Spleen (tissue), 11 donors: ENCODE results near the gene MTPN. TPM values are rescaled to one million over a fixed set of nuclear protein-coding genes. Genes with fewer than 3 reads are reported as not detected.

Experiments
- DNase-seq: peaks from one replicate; pipeline ENCODE4 v3.0.0-alpha.2; 2020
- H3K27ac ChIP-seq, 8 donors: fragments of 200-600 bp; sonication (generic) in 7 of 8; 1 replicate in 4 of 8; 2 replicates in 4 of 8; pipeline versions ENCODE4 v1.5.0 to v1.8.0; 2016 to 2021; ENCODE audit warnings: inconsistent platforms in 4 of 8, mild to moderate bottlenecking in 4 of 8, moderate library complexity in 1 of 8
- H3K27me3 ChIP-seq, 7 donors: fragments of 200-600 bp; sonication (generic) in 6 of 7; replicated peaks in 1 of 7; 1 replicate in 4 of 7; 2 replicates in 3 of 7; pipeline versions ENCODE4 v1.5.0 to v1.8.0; 2016 to 2021; ENCODE audit warnings: inconsistent platforms in 3 of 7, mild to moderate bottlenecking in 1 of 7
- H3K36me3 ChIP-seq, 6 donors: fragments of 200-600 bp; sonication (generic) in 5 of 6; 1 replicate in 4 of 6; 2 replicates in 2 of 6; pipeline versions ENCODE4 v1.5.0 to v1.8.0; 2016 to 2021; ENCODE audit warnings: inconsistent platforms in 2 of 6
- H3K4me1 ChIP-seq, 6 donors: fragments of 200-600 bp; sonication (generic) in 5 of 6; 1 replicate in 3 of 6; 2 replicates in 3 of 6; pipeline versions ENCODE4 v1.5.0 to v1.8.0; 2016 to 2021; ENCODE audit warnings: inconsistent platforms in 3 of 6
- H3K4me3 ChIP-seq, 8 donors: fragments of 200-600 bp; sonication (generic) in 7 of 8; 1 replicate in 4 of 8; 2 replicates in 4 of 8; pipeline versions ENCODE4 v1.5.0 to v1.8.0; 2016 to 2021; ENCODE audit warnings: inconsistent platforms in 4 of 8, mild to moderate bottlenecking in 4 of 8, moderate library complexity in 2 of 8
- H3K9me3 ChIP-seq, 8 donors: fragments of 200-600 bp; sonication (generic) in 7 of 8; 1 replicate in 4 of 8; 2 replicates in 4 of 8; pipeline versions ENCODE4 v1.5.0 to v1.8.0; 2016 to 2021; ENCODE audit warnings: inconsistent platforms in 4 of 8
- POLR2A ChIP-seq, 3 donors: fragments of 450-650 bp; IDR thresholded peaks; one replicate each; pipeline ENCODE4 v1.5.1; 2017; ENCODE audit warnings: antibody characterized with exemption in 3 of 3, mild to moderate bottlenecking in 1 of 3
- POLR2AphosphoS5 ChIP-seq, 3 donors: sonication (generic); formaldehyde crosslinking; IDR thresholded peaks; one replicate each; pipeline ENCODE4 v1.5.1; 2017; ENCODE audit warnings: antibody characterized with exemption in 3 of 3
- WGBS, 5 donors: extraction: QIAGEN DNeasy Blood & Tissue Kit in 3 of 5; methylation state at CpG; one replicate each; pipeline versions ENCODE4 v1.1.5 to v1.1.7; 2013 to 2018; 5-methylcytosine and 5-hydroxymethylcytosine counted together
- intact Hi-C: fragments of 100-400 bp; cut with DNase I; formaldehyde crosslinking; loops from one replicate; pipeline ENCODE4 v1.15.0; 2023; ENCODE audit warnings: low total_unique reads
- polyA plus RNA-seq, 3 donors: library from polyadenylated mRNA; stranded (reverse); fragments of 200-250 nt; gene quantifications; one replicate each; pipeline ENCODE4 v1.2.1, GENCODE V29; 2013
- total RNA-seq, 7 donors: library from RNA; depleted of rRNA in 3 of 7; stranded (reverse); fragments of >200 nt in 3 of 7; fragmentation: NEBNext Ultra II Directional in 4 of 7; extraction: Animal tissue kit (Norgen Biotek cat#: 25700) in 4 of 7; gene quantifications; one replicate each; pipeline versions ENCODE4 v1.1.0 to v1.2.1, GENCODE V29; 2016 to 2021
- TF ChIP-seq, protein P1 (sequence below), 11 experiments: fragments of 200-600 bp in 7 of 11; fragments of 450-650 bp in 4 of 11; sonication (generic) in 4 of 11; IDR thresholded peaks in 8 of 11; conservative IDR thresholded peaks in 3 of 11; 1 replicate in 7 of 11; 2 replicates in 4 of 11; pipeline versions ENCODE4 v1.4.0 to v1.8.0; 2016 to 2021; ENCODE audit warnings: antibody characterized with exemption in 11 of 11, inconsistent platforms in 4 of 11, mild to moderate bottlenecking in 1 of 11
- donor health status: healthy with polysubstance abuse.
- donor health status: DM: no; HTN: no; CAD: no; lungs with moderate emphysema.
- donor health status: DM: no; HTN: no; CAD: no.
- donor health status: Bipolar disorder and iron deficiency.
- donor health status: healthy.
- donor health status: DM: no; HTN: no; CAD: no.
- donor health status: DM: yes; HTN: yes; CAD: no.

MTPN gene
- total and polyA plus RNA-seq, 10 donors = 43.2 to 192 (median 157) TPM

DNA sequence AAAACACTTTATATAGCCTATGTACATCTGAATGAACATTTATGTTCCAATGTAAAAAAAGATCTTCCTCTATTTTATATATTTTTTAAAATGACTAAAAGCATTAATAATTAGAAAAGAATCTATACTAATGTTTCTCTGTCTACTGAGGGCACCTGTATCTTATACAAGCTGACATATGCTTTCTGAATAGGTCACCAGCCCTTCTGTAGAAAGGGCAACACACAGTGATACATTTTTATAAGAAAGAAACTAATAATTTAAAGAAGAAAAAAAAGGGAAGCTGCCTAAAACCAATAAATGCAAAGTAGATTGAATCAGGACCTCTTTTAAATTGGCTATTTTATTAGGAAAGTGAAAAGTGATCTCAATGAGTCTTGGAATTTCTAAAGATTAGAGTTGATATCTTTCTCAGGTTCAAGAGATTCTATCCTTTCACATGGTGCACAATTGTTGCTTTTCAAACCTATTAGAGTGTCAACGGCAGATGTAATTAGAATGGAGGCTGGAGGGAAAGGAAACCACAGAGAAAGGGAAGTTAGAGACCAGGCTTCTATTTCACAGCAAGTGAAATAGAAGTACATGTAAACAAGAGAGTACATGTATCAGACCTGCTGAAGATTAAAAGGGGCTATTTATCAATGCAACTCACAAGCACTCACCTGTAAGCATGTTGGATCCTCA, 6.3 kb downstream of the MTPN start:
- DNase-seq = no peak
- H3K27ac ChIP-seq = peak overlapping the region; percentile 43 to 98 (median 88)
- H3K36me3 ChIP-seq = peaks cover 0 to 43% (median 4%) of the 10 kb centered on the region in 6 donors
- WGBS, 5 donors = 13 to 42% (median 26%) methylated on average over 1 of the region's 1 CpG
- intact Hi-C loops = no loop called here
- peaks cover 56 to 97% (median 88%) of the 10 kb centered on the region in 6 donors for H3K4me1 ChIP-seq
- no peak for TF ChIP-seq POLR2A (IDR thresholded peaks at IDR 0.05)
- TF ChIP-seq, protein P1, sequence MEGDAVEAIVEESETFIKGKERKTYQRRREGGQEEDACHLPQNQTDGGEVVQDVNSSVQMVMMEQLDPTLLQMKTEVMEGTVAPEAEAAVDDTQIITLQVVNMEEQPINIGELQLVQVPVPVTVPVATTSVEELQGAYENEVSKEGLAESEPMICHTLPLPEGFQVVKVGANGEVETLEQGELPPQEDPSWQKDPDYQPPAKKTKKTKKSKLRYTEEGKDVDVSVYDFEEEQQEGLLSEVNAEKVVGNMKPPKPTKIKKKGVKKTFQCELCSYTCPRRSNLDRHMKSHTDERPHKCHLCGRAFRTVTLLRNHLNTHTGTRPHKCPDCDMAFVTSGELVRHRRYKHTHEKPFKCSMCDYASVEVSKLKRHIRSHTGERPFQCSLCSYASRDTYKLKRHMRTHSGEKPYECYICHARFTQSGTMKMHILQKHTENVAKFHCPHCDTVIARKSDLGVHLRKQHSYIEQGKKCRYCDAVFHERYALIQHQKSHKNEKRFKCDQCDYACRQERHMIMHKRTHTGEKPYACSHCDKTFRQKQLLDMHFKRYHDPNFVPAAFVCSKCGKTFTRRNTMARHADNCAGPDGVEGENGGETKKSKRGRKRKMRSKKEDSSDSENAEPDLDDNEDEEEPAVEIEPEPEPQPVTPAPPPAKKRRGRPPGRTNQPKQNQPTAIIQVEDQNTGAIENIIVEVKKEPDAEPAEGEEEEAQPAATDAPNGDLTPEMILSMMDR (IDR thresholded peaks at IDR 0.05 in 8 of 11, conservative IDR thresholded peaks at IDR 0.05 in 3 of 11) = no peak
- no peak for TF ChIP-seq POLR2AphosphoS5 (IDR thresholded peaks at IDR 0.05)
- H3K27me3 ChIP-seq = no peaks in the 10 kb centered on the region
- H3K4me3 ChIP-seq = peak overlapping the region in 4 of 8 donors; percentile 8 to 42 (median 14)
- H3K9me3 ChIP-seq = no peaks in the 10 kb centered on the region

DNA sequence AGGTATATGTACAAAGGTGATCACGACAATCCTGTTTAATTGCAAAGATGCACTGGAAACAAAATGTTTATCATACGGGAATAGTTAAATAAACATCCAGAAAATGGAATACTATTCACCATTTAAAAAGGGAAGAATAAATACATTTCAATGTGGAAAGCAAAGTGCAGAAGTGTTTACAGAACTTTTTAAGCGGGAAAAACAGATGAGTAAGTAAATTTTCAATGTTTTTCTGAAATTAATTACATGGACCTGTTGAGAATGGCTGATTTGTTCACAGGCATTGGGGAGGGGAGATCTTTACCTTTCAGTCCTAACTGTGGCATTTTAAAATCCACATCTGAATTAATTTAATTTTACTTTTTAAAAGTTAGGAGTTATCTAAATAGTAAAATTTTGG, 7.1 kb downstream of the MTPN start:
- peaks cover 52 to 97% (median 86%) of the 10 kb centered on the region in 6 donors for H3K4me1 ChIP-seq
- peaks cover 0 to 43% (median 4%) of the 10 kb centered on the region in 6 donors for H3K36me3 ChIP-seq
- no peak for DNase-seq
- no peaks in the 10 kb centered on the region for H3K9me3 ChIP-seq
- H3K27ac ChIP-seq = peak overlapping the region in 7 of 8 donors; percentile 75 to 98 (median 95)
- intact Hi-C loops = no loop called here
- TF ChIP-seq POLR2A (IDR thresholded peaks at IDR 0.05) (no peak), POLR2AphosphoS5 (IDR thresholded peaks at IDR 0.05) (no peak)
- TF ChIP-seq, protein P1 (IDR thresholded peaks at IDR 0.05 in 8 of 11, conservative IDR thresholded peaks at IDR 0.05 in 3 of 11) = no peak
- 77 to 97% (median 95%) methylated on average over 3 of the region's 3 CpGs for WGBS, 5 donors
- no peak overlapping the region for H3K4me3 ChIP-seq
- no peaks in the 10 kb centered on the region for H3K27me3 ChIP-seq

DNA sequence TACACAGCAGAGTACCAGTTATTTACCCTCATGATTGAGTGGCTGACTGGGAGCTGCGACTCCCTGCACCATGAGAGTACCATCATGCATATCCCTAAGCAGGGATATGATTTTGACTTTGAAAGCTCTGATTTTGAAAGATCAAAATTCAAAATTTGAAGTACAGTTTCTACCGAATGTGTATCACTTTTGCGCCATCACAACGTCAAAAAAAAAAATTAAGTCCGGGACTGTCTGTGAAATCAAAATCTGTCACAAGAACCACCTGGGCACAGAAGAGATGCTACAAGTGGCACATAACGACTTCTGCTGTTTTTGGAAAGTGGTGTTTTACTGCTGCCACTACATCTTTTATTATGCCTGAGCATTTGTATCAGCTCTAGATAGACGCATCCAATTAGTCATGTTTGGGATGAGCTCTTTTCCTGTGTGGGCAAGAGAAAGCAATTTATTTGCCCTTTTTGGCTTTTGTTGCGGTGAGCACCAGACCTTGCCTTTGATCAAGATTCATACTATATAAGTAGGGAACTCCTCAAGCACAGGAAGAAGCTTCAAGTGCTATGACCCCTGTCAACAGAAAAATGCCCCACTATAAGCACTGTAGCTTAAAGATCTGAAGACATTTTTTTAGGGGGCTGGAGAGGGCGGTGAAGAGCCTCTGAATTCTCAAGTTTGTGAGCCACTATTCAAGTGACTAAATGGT, 10.7 kb downstream of the MTPN start:
- no peak for TF ChIP-seq POLR2A (IDR thresholded peaks at IDR 0.05)
- no peak for TF ChIP-seq POLR2AphosphoS5 (IDR thresholded peaks at IDR 0.05)
- TF ChIP-seq, protein P1 (IDR thresholded peaks at IDR 0.05 in 8 of 11, conservative IDR thresholded peaks at IDR 0.05 in 3 of 11) = no peak
- WGBS, 5 donors = 71 to 78% (median 75%) methylated on average over 9 of the region's 9 CpGs
- Histone ChIP-seq H3K36me3 (peaks cover 0 to 20% (median 4%) of the 10 kb centered on the region in 6 donors), H3K9me3 (no peaks in the 10 kb centered on the region), H3K4me3 (no peak overlapping the region), H3K27ac (peak overlapping the region in 4 of 8 donors; percentile 1 to 50 (median 18)), H3K27me3 (no peaks in the 10 kb centered on the region), H3K4me1 (peaks cover 42 to 97% (median 86%) of the 10 kb centered on the region in 6 donors)
- DNase-seq = no peak
- intact Hi-C loops = no loop called here

DNA sequence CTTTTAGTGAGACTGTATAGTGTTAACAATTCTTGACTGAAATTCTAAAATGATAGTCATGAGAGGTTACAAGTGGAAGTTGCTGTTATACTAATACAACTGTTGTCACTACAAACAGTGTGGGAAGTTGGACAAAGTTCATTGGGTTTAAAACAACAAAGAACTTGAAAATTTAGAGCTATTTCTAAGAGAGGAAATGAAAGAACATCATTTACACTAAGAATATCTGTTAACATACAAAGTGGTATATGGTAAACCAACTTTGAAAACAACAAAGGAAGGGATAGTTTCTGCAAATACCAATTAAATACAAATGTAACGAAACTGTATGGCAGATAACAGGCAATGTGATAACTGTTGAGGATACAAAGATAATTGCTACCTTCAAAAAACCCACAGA, 11.6 kb downstream of the MTPN start:
- peaks cover 0 to 20% (median 4%) of the 10 kb centered on the region in 6 donors for H3K36me3 ChIP-seq
- H3K27ac ChIP-seq = peak overlapping the region in 4 of 8 donors; percentile 1 to 50 (median 18)
- no peak overlapping the region for H3K4me3 ChIP-seq
- no peak for DNase-seq
- WGBS, 5 donors = 63 to 76% (median 64%) methylated on average over 1 of the region's 1 CpG
- H3K4me1 ChIP-seq = peaks cover 34 to 97% (median 86%) of the 10 kb centered on the region in 6 donors
- intact Hi-C loops = no loop called here
- TF ChIP-seq, protein P1 (IDR thresholded peaks at IDR 0.05 in 8 of 11, conservative IDR thresholded peaks at IDR 0.05 in 3 of 11) = no peak
- TF ChIP-seq POLR2AphosphoS5 (IDR thresholded peaks at IDR 0.05) (no peak), POLR2A (IDR thresholded peaks at IDR 0.05) (no peak)
- no peaks in the 10 kb centered on the region for H3K27me3 ChIP-seq
- no peaks in the 10 kb centered on the region for H3K9me3 ChIP-seq
